ENCODE results near the gene CGREF1. TPM values are rescaled to one million over a fixed set of nuclear protein-coding genes. Genes with fewer than 3 reads are reported as not detected.

The CGREF1 gene
- total RNA-seq, 5 donors from 2014 or later (not counting 1 experiment from before 2014, with no cell fraction given) = 0.21 to 1.1 (median 0.34) TPM; not detected in 1

GRCh38 chr2:27051902-27052645, 66.9 kb downstream of the CGREF1 start:
- peaks cover 9 to 10% of the 10 kb centered on the region in 2 donors for H3K27me3 Mint-ChIP-seq
- ChIA-PET CTCF (interaction anchor here in 1 of 2 donors (0.6 to 1.8 kb wide), 5 partner anchors 16 to 1690 kb away, joined by 3 to 8 read pairs (median 4); partner anchors contain the start of genes ABHD1 and OST4), POLR2A (interaction anchor here (0.7 to 2.1 kb wide), 3 partner anchors 11 to 19 kb away, joined by 3 to 12 read pairs (median 3); partner anchors contain the start of gene OST4 (in 1 of the 2))
- ATAC-seq (replicated peaks in 1 of 4) = no peak
- H3K9me3 ChIP-seq = no peaks in the 10 kb centered on the region
- peaks cover 8 to 27% of the 10 kb centered on the region in 2 donors for H3K36me3 ChIP-seq (ENCODE audit: control insufficient read depth in 2 of 2, extremely low read depth in 1 of 2, insufficient read depth in 1 of 2, low read length in 1 of 2)
- H3K27me3 ChIP-seq (replicated peaks in 1 of 2; ENCODE audit: control insufficient read depth in 2 of 2, extremely low read depth in 1 of 2, insufficient read depth in 2 of 2, low read length in 1 of 2) = no peaks in the 10 kb centered on the region
- peaks cover 18 to 41% (median 20%) of the 10 kb centered on the region in 3 donors for H3K4me1 Mint-ChIP-seq
- H3K4me1 ChIP-seq (ENCODE audit: control insufficient read depth in 1 of 2, extremely low read depth in 1 of 2, insufficient read depth in 2 of 2, low read length in 2 of 2) = peaks cover 3 to 19% of the 10 kb centered on the region in 2 experiments
- peak overlapping the region; percentile 89 to 91 for H3K4me3 ChIP-seq (ENCODE audit: control insufficient read depth in 1 of 2, extremely low read depth in 1 of 2, low read length in 1 of 2)
- peaks cover 18% of the 10 kb centered on the region for H3K36me3 Mint-ChIP-seq
- peak overlapping the region; percentile 86 to 97 (median 93) for H3K4me3 Mint-ChIP-seq
- WGBS (ENCODE audit: insufficient coverage) = 1% methylated on average over 15 of the region's 24 CpGs
- peak overlapping the region; percentile 77 for H3K27ac ChIP-seq (ENCODE audit: low read length)
- no peaks in the 10 kb centered on the region for H3K9me3 Mint-ChIP-seq
- H3K27ac Mint-ChIP-seq = peak overlapping the region; percentile 84 to 89
- DNase-seq = peak in 5 of 35 experiments; percentile 10 to 31 (median 25)

DNA sequence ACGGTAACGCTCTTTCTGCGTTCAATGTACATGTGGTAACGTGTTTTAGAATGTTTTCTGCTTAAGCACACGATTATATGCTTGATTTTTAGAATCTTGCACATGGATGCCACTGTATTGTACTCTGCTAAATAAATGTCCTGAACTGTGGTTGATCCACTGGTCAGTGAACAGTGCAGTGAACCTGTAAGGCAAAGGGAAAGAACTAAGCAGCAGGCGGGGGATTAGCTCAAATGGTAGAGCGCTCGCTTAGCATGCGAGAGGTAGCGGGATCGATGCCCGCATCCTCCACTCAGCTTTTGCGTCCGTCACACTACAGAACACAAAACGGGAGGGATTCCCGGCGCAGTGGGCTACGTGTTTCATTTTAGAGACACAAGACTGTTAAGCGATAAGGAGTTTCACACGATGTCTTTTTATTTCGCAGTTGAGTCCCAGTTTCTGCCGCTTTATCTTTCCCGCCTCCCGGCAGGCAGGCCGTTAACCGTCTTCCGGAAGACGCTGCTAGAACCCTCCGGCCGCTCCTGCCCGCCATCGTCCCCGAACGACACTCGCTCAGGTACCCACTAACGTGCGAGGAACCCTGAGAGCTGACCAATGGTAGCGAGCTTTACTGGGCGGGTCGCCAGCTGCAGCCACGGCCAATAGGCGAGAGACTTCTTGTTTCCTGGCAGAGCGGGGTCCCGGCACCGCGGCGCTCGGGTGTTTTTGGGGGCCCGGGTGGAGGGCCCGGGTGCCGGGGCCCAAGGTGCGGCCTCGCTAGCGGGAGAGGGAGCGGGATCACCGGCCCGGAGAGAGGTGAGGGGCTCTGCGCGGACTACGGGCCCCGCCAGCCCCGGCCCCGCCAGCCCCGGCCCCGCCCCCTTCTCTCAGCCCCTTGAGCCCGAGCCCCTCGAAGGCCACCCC, 67.7 kb downstream of the CGREF1 start, which contains the start of gene AGBL5:
AGBL5 (plus strand) TSS at position 673 of the 906 bp plus-strand sequence. CDS start 1,291 bp downstream, outside the sequence.
- POLR2A ChIA-PET = interaction anchor here in 1 of 2 donors (0.6 to 2.1 kb wide), 3 partner anchors 20 to 73 kb away, joined by 4 to 12 read pairs (median 6); partner anchors contain the start of gene OST4
- H3K36me3 ChIP-seq (ENCODE audit: control insufficient read depth in 2 of 2, extremely low read depth in 1 of 2, insufficient read depth in 1 of 2, low read length in 1 of 2) = peaks cover 8 to 21% of the 10 kb centered on the region in 2 donors
- CTCF ChIA-PET = interaction anchor here in 1 of 2 donors (0.5 to 1.8 kb wide), 13 partner anchors 14 to 1843 kb away, joined by 3 to 8 read pairs (median 3); partner anchors contain the start of genes ABHD1, KHK, OST4 and WDR43
- H3K27ac Mint-ChIP-seq = peak within 1 kb of the TSS; percentile 99
- WGBS (ENCODE audit: insufficient coverage) = under 1% methylated on average over 64 of the region's 67 CpGs
- H3K27ac ChIP-seq (ENCODE audit: low read length) = peak within 1 kb of the TSS; percentile 77
- ATAC-seq (replicated peaks in 1 of 4) (peak; percentile 79 to 80 (median 80)), DNase-seq (peak; percentile 93 to 99 (median 96))
- no peaks in the 10 kb centered on the region for H3K9me3 Mint-ChIP-seq
- H3K9me3 ChIP-seq = no peaks in the 10 kb centered on the region
- H3K4me1 Mint-ChIP-seq = peaks cover 18 to 41% (median 20%) of the 10 kb centered on the region in 3 donors
- H3K4me1 ChIP-seq (ENCODE audit: control insufficient read depth in 1 of 2, extremely low read depth in 1 of 2, insufficient read depth in 2 of 2, low read length in 2 of 2) = peaks cover 3 to 19% of the 10 kb centered on the region in 2 experiments
- H3K27me3 ChIP-seq (replicated peaks in 1 of 2; ENCODE audit: control insufficient read depth in 2 of 2, extremely low read depth in 1 of 2, insufficient read depth in 2 of 2, low read length in 1 of 2) = no peaks in the 10 kb centered on the region
- H3K27me3 Mint-ChIP-seq = peaks cover 9 to 10% of the 10 kb centered on the region in 2 donors
- peaks cover 18% of the 10 kb centered on the region for H3K36me3 Mint-ChIP-seq
- H3K4me3 Mint-ChIP-seq = peak within 1 kb of the TSS; percentile 90 to 97 (median 93)
- H3K4me3 ChIP-seq (ENCODE audit: control insufficient read depth in 1 of 2, extremely low read depth in 1 of 2, low read length in 1 of 2) = peak within 1 kb of the TSS; percentile 89 to 91

Other genes starting within 250 kb of the CGREF1 start
- gene MAPRE3, start 148.5 kb downstream of the CGREF1 start, total RNA-seq = 1 to 10 TPM; 4.0 to 5.1 (median 4.7) TPM
- gene TMEM214, start 86.2 kb downstream of the CGREF1 start, total RNA-seq = 10 to 100 TPM; 37.6 to 84.5 (median 71.6) TPM
- gene AGBL5, start 67.5 kb downstream of the CGREF1 start, total RNA-seq = 10 to 100 TPM in 3 of 5 donors, 1 to 10 TPM in 2; 9.5 to 13.3 (median 11.2) TPM
- 100 to 1,000 TPM; 217 to 292 (median 236) TPM for gene OST4, start 47.5 kb downstream of the CGREF1 start, total RNA-seq
- 1 to 10 TPM in 1 of 5 donors, under 1 TPM in 4; 0.28 to 1.1 (median 0.85) TPM for gene EMILIN1, start 40.5 kb downstream of the CGREF1 start, total RNA-seq
- gene KHK, start 32.4 kb downstream of the CGREF1 start, total RNA-seq = 1 to 10 TPM; 3.7 to 9.1 (median 6.7) TPM
- gene ABHD1, start 4.7 kb upstream of the CGREF1 start, total RNA-seq = 1 to 10 TPM in 3 of 5 donors, under 1 TPM in 2; 0.66 to 1.4 (median 1.2) TPM
- gene PREB, start 15.5 kb upstream of the CGREF1 start, total RNA-seq = 10 to 100 TPM; 23.3 to 62.2 (median 59.9) TPM
- gene PRR30, start 20.3 kb upstream of the CGREF1 start, total RNA-seq = not detected
- gene TCF23, start 29.9 kb upstream of the CGREF1 start, total RNA-seq = not detected
- 100 to 1,000 TPM in 2 of 5 donors, 10 to 100 TPM in 3; 78.9 to 106 (median 96.0) TPM for gene ATRAID, start 92.9 kb upstream of the CGREF1 start, total RNA-seq
- gene SLC5A6, start 93.1 kb upstream of the CGREF1 start, total RNA-seq = 100 to 1,000 TPM in 2 of 5 donors, 10 to 100 TPM in 3; 37.5 to 214 (median 43.0) TPM
- gene CAD, start 98.2 kb upstream of the CGREF1 start, total RNA-seq = 10 to 100 TPM; 38.5 to 78.2 (median 65.4) TPM
- under 1 TPM in 2 of 5 donors, not detected in 3; 0.06 to 0.26 TPM for gene SLC30A3, start 143.9 kb upstream of the CGREF1 start, total RNA-seq
- gene DNAJC5G, start 156.3 kb upstream of the CGREF1 start, total RNA-seq = not detected
- not detected for gene TRIM54, start 163.3 kb upstream of the CGREF1 start, total RNA-seq
- gene UCN, start 189.3 kb upstream of the CGREF1 start, total RNA-seq = 1 to 10 TPM; 1.8 to 7.8 (median 4.2) TPM
- gene MPV17, start 204.0 kb upstream of the CGREF1 start, total RNA-seq = 10 to 100 TPM; 64.5 to 99.1 (median 93.6) TPM
- gene GTF3C2, start 237.6 kb upstream of the CGREF1 start, total RNA-seq = 10 to 100 TPM; 69.8 to 89.9 (median 82.1) TPM

Data from T-cell (primary cell).